Tibial nerve (tissue), 4 donors: ENCODE measurements around the gene TAS2R46.

Experiments used
- EP300 ChIP-seq, 2 donors: sonication (generic); formaldehyde crosslinking; IDR thresholded peaks; one replicate each; pipeline ENCODE4 v1.6.1; 2017; ENCODE audit warnings: antibody characterized with exemption in 2 of 2, mild to moderate bottlenecking in 1 of 2
- TF ChIP-seq, protein P1 (sequence below), 5 experiments: fragments of 200-600 bp in 3 of 5; fragments of 450-650 bp in 2 of 5; sonication (generic) in 3 of 5; IDR thresholded peaks; one replicate each; pipeline ENCODE4 v1.5.1; 2016 to 2019; ENCODE audit warnings: antibody characterized with exemption in 5 of 5, mild to moderate bottlenecking in 3 of 5, moderate library complexity in 2 of 5

DNA sequence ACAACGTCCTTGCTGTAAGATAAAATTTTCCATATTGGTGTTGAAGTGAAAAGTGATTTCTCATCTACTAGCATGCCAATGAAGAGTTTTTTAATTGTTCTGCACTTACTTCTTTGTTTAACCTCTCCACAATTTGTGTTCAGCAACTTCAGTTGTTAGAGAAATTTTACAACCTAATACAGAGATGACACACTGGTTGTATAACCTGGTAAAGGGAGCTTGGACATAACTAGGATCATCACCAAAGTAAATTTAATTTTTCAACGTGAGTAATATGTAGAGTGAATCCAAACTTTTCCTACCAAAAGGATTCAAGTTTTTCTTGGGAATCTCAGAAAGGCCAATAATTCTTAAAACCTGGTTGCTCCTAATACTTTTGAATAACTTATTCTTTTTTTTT is 43.5 kb upstream of the TAS2R46 start:
- TF ChIP-seq, protein P1, sequence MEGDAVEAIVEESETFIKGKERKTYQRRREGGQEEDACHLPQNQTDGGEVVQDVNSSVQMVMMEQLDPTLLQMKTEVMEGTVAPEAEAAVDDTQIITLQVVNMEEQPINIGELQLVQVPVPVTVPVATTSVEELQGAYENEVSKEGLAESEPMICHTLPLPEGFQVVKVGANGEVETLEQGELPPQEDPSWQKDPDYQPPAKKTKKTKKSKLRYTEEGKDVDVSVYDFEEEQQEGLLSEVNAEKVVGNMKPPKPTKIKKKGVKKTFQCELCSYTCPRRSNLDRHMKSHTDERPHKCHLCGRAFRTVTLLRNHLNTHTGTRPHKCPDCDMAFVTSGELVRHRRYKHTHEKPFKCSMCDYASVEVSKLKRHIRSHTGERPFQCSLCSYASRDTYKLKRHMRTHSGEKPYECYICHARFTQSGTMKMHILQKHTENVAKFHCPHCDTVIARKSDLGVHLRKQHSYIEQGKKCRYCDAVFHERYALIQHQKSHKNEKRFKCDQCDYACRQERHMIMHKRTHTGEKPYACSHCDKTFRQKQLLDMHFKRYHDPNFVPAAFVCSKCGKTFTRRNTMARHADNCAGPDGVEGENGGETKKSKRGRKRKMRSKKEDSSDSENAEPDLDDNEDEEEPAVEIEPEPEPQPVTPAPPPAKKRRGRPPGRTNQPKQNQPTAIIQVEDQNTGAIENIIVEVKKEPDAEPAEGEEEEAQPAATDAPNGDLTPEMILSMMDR (IDR thresholded peaks at IDR 0.05), result no peak
- TF ChIP-seq EP300 (IDR thresholded peaks at IDR 0.05), result no peak
